HG03354 (cell line): ENCODE data around the gene KCNQ4.
A peak's percentile ranks its signal among the peaks of the same experiment; 100 is the strongest.

Experiments
- ATAC-seq: cut with Tn5 transposase; IDR thresholded peaks from one replicate; pipeline ENCODE4 v1.9.1; 2021; ENCODE audit warnings: mild to moderate bottlenecking; ENCODE audit not compliant: unreplicated experiment, poor library complexity, severe bottlenecking

KCNQ4 gene

DNA sequence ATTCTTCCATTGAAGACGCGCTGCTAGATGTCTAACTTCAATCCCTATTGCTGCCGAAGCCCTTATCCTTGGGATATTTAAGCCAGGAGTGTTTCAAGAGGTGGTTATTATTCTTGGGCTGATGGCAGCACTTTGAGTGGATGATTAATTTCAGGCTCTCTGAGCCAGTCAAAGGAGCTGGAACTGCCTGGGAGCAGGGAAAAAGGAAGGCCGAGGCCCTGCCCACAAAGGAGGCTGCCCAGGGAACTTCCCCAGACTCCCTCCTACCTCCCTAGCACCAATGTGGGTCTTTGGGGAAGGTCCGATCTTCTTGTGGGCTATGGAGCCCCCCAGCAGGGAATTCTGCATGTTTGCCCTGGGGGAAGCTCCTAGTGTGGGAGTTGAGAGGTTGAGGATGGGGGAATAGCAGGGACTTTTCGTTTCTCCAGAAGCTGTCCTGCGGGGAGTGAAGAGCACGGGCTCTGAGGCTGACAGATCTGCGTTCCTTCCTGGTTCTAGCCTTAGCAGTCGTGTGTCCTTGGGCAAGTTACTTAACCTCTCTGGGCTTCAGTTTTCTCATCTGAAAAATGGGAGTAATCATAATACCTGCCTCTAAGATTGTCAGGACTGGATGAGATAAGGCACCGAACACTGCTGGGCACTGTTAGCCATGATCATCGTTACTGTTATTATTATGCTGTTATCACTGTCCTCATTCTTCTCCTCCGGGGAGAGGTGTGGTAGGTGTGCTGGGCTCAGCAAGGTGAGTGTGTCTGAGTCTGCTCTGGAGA, 6.3 kb downstream of the KCNQ4 start:
- no peak for ATAC-seq

DNA sequence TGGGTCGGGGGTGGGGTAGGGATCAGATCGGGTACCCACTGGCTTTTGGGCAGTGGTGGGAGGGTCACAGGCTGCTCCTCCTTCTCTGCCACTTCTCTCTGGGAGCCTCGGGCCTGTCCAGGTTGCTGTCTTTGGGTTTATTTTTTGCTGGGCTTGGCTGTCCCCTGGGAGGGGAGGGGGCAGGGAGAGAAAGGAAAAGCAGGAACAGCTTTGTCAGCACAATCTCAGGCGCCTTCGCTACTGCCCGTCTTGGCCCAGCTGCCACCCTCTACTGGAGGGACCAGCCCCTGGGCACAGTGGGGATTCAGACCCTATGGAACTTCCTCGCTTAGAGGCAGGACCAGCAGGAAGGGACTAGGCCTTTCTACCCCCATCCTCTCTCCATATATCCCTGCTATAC, 8.4 kb downstream of the KCNQ4 start:
- no peak for ATAC-seq

DNA sequence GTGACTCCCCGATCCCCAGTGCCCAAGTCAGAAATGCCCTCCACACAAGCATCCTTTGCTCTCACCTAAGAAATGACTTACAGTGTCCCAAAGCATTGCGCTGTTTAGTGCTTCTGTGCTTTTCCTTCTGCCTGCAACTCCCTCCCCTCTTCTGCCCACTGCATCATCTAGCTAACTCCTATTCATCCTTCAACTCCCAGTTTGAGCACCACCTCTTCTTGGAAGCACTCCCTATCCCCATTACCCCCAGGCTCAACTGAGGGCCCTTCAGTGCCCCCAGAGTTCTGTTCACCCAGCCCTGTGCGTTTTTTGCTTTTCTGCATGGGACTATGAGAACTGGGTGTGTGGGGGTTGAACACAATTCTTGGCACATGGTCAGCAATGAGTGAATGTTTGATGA, 10.0 kb downstream of the KCNQ4 start:
- ATAC-seq, result no peak

DNA sequence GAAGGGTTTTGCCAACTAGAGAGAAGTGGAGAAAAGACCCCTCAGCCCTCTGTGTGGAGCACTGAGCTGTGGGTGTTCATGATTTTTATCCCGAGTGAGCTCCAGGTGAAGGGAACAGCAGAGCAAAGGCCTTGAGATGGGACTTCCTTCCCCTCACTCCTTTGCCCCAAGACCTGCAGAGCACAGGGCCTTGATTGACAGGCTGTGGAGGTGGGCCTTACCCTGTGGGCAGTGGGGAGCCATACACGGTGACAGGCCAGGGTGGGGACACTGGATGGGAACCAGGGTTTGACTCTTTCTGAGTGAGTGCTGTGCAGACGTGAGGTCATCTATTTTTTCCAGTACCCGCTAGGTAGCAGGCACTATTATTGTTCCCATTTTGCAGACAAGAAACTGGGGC, 10.5 kb downstream of the KCNQ4 start:
- ATAC-seq, result no peak

GRCh38 chr1:40794974-40795715, 11.6 kb downstream of the KCNQ4 start:
- no peak for ATAC-seq

DNA sequence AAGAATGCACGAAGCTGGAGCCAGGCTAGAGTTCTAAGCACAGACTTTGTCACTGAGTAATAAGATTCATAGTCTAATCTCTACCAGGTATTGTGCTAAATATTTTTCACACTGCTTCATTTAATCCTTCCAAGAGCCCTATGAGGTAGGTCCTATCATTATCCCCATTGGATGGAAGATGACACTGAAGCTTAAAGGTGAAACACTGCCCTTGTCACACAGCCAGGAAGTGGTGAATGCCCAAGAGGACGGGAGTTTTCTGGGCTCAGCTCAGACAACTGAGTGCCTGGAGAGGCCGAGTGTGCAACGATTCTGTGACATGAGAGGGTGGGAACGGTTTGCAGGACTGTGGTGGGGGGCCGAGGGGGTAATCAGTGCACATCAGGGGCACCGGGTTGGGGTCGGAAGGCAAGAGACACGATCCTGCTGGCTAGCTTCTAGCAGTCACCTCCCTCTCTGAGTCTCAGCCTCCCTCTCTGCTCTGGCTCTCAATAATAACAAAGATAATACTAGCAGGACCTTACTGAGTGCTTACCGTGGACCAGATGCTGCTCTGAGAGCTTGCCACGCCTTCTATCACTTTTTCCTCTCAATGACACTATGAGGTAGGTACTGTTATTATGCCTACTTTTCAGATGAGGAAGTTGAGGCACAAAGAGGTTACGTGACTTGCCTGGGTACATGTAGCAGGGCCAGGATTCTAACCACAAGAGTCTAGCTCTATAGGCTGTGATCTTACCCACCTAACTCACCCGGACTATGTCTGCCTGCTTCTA, 12.4 kb downstream of the KCNQ4 start:
- no peak for ATAC-seq

GRCh38 chr1:40796939-40797667, 13.5 kb downstream of the KCNQ4 start:
- ATAC-seq, result no peak

DNA sequence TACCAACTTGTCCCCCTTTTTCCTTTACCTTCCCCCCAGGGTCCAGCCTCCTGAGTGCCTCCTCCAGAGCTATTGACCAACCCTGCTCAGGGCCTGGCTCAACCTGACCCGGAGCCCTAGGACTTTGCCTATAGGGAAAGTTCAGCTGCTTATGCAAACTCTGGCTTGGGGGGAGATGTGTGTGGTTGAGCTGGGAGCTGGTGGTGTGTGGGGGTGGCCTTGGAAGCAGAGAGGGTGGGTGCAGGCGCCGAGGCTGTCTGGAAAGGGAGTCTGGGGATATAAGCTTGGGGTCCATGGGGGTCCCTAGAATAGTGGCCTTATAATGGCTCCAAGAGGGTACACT, 14.1 kb downstream of the KCNQ4 start:
- no peak for ATAC-seq

GRCh38 chr1:40798366-40799281, 15.0 kb downstream of the KCNQ4 start:
- ATAC-seq, result no peak

GRCh38 chr1:40799351-40799867, 15.8 kb downstream of the KCNQ4 start:
- ATAC-seq, result no peak

DNA sequence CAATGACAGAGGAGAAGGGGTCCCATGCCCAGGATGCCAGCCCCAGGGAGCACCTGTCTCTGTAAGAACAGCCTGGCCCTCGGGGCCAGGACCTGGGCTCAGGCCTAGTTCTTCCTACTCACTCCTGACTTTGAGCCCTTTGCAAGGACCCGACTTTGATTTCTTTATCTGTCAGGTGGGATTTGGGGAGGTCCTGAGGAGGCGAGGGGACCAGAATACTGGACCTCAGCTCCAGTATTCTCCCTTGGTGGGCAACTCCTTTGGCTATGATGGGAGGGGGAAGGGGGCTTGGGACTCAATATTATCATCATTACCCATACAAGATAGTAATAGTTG, 18.1 kb downstream of the KCNQ4 start:
- ATAC-seq, result no peak

GRCh38 chr1:40802078-40802741, 18.6 kb downstream of the KCNQ4 start:
- ATAC-seq, result peak; percentile 73

DNA sequence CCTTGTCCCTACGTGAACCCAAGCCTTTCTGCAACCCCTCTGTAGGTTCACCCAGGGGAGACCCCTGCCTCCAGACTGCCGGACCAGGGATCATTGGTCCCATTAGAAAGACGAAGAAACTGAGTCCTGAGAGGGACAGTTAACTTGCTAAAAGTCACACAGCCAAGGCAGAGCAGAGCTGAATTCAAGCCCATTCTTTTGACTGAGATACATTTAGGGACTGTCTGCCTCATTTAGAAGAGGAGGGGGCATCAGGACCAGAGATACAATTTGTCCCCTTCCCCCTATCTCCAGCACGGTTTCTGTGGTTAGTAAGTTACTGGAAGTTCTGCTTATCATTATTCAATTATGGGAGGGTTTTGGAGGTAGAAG, 19.1 kb downstream of the KCNQ4 start:
- ATAC-seq, result no peak

DNA sequence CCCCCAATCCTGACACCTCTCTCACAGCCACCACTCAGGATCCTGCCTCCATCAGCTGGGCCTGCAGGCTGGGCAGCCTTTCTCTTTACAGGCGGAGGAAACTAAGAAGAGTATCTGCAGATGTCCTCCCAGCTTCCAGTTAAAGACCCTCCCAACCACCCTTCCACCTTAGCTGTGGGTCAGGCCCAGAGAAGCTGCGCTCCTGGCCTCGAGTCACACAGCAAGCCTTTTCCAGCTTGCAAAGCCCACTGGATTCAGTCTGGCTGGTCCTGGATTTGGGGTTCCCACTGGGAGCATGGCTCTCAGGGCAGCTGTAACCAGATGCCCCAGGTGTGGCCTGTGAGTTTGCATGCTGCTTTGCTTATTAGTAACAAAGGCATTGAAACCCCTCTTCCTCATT, 19.9 kb downstream of the KCNQ4 start:
- no peak for ATAC-seq

GRCh38 chr1:40803902-40804301, 20.3 kb downstream of the KCNQ4 start:
- no peak for ATAC-seq

- no peak for ATAC-seq
Observed at GRCh38 chr1:40806240-40806639, 22.7 kb downstream of the KCNQ4 start.

DNA sequence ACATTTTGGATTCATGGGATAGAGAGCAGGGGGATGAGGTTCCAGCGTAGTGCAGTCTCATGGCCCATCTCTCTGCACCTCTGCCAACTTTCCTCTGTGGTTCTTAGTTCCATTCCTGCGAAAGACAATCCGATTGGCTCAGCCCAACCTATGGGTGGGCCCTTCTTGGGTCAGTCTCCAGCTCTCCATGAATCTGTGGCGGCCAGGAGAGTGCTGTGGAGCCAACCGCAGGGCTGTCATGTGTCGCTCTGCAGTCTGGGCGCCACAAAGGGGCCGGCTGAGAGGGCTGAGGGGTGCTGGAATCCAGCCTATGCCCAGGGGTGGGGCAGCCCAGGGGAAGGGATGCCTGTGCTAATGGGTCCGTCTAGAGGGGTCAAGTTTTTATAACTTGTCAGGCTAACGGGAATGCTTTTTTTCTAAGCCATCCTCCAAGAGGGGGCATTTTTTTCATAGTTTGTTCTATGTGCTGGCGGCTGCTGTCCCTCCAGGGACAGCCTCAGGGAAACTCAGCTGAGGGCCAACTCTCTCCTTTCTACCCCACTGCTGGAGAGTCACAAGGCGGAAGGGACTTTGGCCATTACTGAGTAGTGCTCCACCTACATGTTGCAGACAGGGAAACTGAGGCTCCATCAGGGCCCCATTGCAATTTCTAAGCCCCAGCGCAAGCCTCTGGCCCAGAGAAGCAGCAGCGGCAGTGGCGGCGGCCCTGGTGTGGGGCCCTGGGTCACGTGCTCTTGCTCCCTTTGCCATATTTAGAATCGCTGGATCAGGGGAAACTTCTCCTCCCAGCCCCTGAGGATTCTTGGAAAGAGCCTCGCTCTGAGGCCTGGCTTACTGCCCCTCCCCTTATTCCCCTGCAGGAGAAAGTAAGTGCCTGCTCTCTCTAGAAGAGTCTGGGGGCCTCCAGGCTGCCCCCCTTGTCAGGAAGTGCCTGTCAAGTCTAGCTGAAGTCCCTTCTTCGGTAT, 23.4 kb downstream of the KCNQ4 start:
- ATAC-seq, result no peak
